ENCODE data around the gene COIL.

DNA sequence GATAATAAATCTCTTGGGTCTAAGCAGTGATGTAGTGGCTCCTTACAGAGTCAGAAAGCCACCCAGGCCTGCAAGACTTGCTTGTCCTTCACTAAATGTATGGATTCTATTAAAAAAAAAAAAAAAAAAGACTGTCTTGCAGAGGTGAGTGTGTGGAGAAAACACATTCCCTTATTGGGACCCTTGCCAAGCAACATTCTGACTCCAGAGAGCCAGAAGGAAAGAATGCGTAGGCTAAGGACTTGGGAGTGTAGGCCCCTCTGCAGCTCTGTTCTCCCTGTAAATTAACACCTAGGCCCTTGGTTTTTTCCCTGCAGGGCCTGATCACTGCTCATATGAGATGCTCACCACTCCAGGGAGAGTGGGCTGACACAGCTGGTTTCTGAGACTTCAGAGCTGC is 34.9 kb upstream of the COIL start:
- TF ChIP-seq, protein P1, sequence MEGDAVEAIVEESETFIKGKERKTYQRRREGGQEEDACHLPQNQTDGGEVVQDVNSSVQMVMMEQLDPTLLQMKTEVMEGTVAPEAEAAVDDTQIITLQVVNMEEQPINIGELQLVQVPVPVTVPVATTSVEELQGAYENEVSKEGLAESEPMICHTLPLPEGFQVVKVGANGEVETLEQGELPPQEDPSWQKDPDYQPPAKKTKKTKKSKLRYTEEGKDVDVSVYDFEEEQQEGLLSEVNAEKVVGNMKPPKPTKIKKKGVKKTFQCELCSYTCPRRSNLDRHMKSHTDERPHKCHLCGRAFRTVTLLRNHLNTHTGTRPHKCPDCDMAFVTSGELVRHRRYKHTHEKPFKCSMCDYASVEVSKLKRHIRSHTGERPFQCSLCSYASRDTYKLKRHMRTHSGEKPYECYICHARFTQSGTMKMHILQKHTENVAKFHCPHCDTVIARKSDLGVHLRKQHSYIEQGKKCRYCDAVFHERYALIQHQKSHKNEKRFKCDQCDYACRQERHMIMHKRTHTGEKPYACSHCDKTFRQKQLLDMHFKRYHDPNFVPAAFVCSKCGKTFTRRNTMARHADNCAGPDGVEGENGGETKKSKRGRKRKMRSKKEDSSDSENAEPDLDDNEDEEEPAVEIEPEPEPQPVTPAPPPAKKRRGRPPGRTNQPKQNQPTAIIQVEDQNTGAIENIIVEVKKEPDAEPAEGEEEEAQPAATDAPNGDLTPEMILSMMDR (IDR thresholded peaks at IDR 0.05), result no peak
- TF ChIP-seq POLR2A (IDR thresholded peaks at IDR 0.05), result no peak

Data from heart left ventricle (tissue), 13 donors.